Measurements from ENCODE around the gene COMP. TPM values are rescaled to one million over a fixed set of nuclear protein-coding genes. Genes with fewer than 3 reads are reported as not detected.

COMP gene
- total and polyA plus RNA-seq, 2 donors from 2014 or later, result 1.8 to 33.2 TPM

- peaks cover 3 to 31% (median 24%) of the 10 kb centered on the region in 3 donors for H3K4me1 ChIP-seq (ENCODE audit: control insufficient read depth in 2 of 3, insufficient read depth in 2 of 3, low read depth in 1 of 3, low read length in 3 of 3)
- H3K27me3 ChIP-seq (ENCODE audit: control insufficient read depth, insufficient read depth, low read length), result no peaks in the 10 kb centered on the region
- H3K27ac ChIP-seq (ENCODE audit: low read depth in 2 of 2, low read length in 2 of 2), result no peak overlapping the region
- no peak overlapping the region for H3K4me3 ChIP-seq (ENCODE audit: low read length in 3 of 3)
- FAIRE-seq, result no peak
- H3K36me3 ChIP-seq (ENCODE audit: control insufficient read depth in 2 of 3, insufficient read depth in 3 of 3, low read length in 3 of 3), result no peaks in the 10 kb centered on the region
- H3K9me3 ChIP-seq (ENCODE audit: control insufficient read depth in 2 of 3, insufficient read depth in 1 of 3, low read length in 3 of 3), result no peaks in the 10 kb centered on the region
- DNase-seq, result peak in 3 of 5 donors; percentile 46 to 80 (median 72)
- intact Hi-C loops (cut with DNase I), result no loop called here
- H3K9ac ChIP-seq (ENCODE audit: low read length in 3 of 3), result no peak overlapping the region
- TF ChIP-seq CTCF (IDR thresholded peaks at IDR 0.05; ENCODE audit: borderline replicate concordance, extremely low read depth, insufficient read depth), result no peak
These were observed 57.9 kb downstream of the COMP start for GRCh38 chr19:18733196-18733647.

Other genes starting within 250 kb of the COMP start
- gene FKBP8, start 247.7 kb downstream of the COMP start, total RNA-seq, result 207 TPM
- 314 TPM for gene FKBP8, start 247.7 kb downstream of the COMP start, polyA plus RNA-seq (ENCODE audit: insufficient read depth, low read depth, low replicate concordance)
- gene KXD1, start 233.4 kb downstream of the COMP start, total RNA-seq, result 69.9 TPM
- 56.3 TPM for gene KXD1, start 233.4 kb downstream of the COMP start, polyA plus RNA-seq (ENCODE audit: insufficient read depth, low read depth, low replicate concordance)
- gene UBA52, start 219.4 kb downstream of the COMP start, total RNA-seq, result 828 TPM
- 1,481 TPM for gene UBA52, start 219.4 kb downstream of the COMP start, polyA plus RNA-seq (ENCODE audit: insufficient read depth, low read depth, low replicate concordance)
- 56.9 TPM for gene REX1BD, start 202.5 kb downstream of the COMP start, total RNA-seq
- 104 TPM for gene REX1BD, start 202.5 kb downstream of the COMP start, polyA plus RNA-seq (ENCODE audit: insufficient read depth, low read depth, low replicate concordance)
- gene CRLF1, start 184.5 kb downstream of the COMP start, total RNA-seq, result 28.9 TPM
- 6.6 TPM for gene CRLF1, start 184.5 kb downstream of the COMP start, polyA plus RNA-seq (ENCODE audit: insufficient read depth, low read depth, low replicate concordance)
- gene TMEM59L, start 178.4 kb downstream of the COMP start, total RNA-seq, result 5.9 TPM
- gene TMEM59L, start 178.4 kb downstream of the COMP start, polyA plus RNA-seq (ENCODE audit: insufficient read depth, low read depth, low replicate concordance), result 1.5 TPM
- 16.1 TPM for gene KLHL26, start 154.3 kb downstream of the COMP start, total RNA-seq
- gene KLHL26, start 154.3 kb downstream of the COMP start, polyA plus RNA-seq (ENCODE audit: insufficient read depth, low read depth, low replicate concordance), result 5.6 TPM
- gene CRTC1, start 107.6 kb downstream of the COMP start, total RNA-seq, result 26.8 TPM
- 10.9 TPM for gene CRTC1, start 107.6 kb downstream of the COMP start, polyA plus RNA-seq (ENCODE audit: insufficient read depth, low read depth, low replicate concordance)
- 70.1 TPM for gene UPF1, start 40.7 kb upstream of the COMP start, total RNA-seq
- gene UPF1, start 40.7 kb upstream of the COMP start, polyA plus RNA-seq (ENCODE audit: insufficient read depth, low read depth, low replicate concordance), result 34.2 TPM
- gene CERS1, start 104.9 kb upstream of the COMP start, total RNA-seq, result 0.50 TPM
- gene CERS1, start 104.9 kb upstream of the COMP start, polyA plus RNA-seq (ENCODE audit: insufficient read depth, low read depth, low replicate concordance), result not detected
- gene COPE, start 128.1 kb upstream of the COMP start, total RNA-seq, result 166 TPM
- 263 TPM for gene COPE, start 128.1 kb upstream of the COMP start, polyA plus RNA-seq (ENCODE audit: insufficient read depth, low read depth, low replicate concordance)
- gene DDX49, start 128.4 kb upstream of the COMP start, total RNA-seq, result 39.5 TPM
- gene DDX49, start 128.4 kb upstream of the COMP start, polyA plus RNA-seq (ENCODE audit: insufficient read depth, low read depth, low replicate concordance), result 40.6 TPM
- 34.3 TPM for gene HOMER3, start 149.9 kb upstream of the COMP start, total RNA-seq
- gene HOMER3, start 149.9 kb upstream of the COMP start, polyA plus RNA-seq (ENCODE audit: insufficient read depth, low read depth, low replicate concordance), result 53.1 TPM
- 74.1 TPM for gene SUGP2, start 242.2 kb upstream of the COMP start, total RNA-seq
- 47.5 TPM for gene SUGP2, start 242.2 kb upstream of the COMP start, polyA plus RNA-seq (ENCODE audit: insufficient read depth, low read depth, low replicate concordance)
- 23.0 TPM for gene ARMC6, start 242.3 kb upstream of the COMP start, total RNA-seq
- gene ARMC6, start 242.3 kb upstream of the COMP start, polyA plus RNA-seq (ENCODE audit: insufficient read depth, low read depth, low replicate concordance), result 24.6 TPM